Measurements from ENCODE around the gene ZIC5.

ZIC5 gene

GRCh38 chr13:99913167-99913566 lies 58.4 kb downstream of the ZIC5 start:
- in situ Hi-C loops (cut with MboI; ENCODE audit: low pct_unique_long_range_greater_than_20kb, low sequenced_read_pairs): loop anchor here (25.0 kb wide), 1 partner anchor 324 kb away; no protein-coding TSS in a partner anchor
- DNase-seq: no peak
